ENCODE data around the gene AGPS.

DNA sequence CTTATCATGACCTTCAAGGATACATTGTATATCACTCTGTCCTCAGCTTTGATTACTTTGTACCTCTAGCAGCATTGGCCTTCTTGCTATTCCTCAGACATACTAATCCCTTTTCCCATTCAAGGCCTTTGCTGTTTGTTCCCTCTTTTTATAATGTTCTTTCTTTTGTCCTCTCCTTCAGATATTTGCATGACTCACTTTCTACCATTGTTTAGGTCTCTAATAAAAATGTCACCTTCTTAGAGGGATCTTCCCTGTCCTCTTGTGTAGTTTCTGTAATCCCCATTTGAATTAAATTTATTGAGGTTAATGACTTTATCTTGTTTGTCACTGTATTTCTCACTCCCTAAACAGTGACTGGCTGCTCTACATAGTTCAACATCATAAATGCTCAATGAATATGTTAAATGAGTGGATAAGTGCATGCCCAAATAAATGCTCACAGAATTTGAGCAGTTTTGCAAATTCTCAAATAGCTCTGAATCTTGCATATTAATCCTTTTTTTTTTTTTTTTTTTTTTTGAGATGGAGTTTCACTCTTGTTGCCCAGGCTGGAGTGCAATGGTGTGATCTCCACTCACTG lies 135.9 kb downstream of the AGPS start:
- TF ChIP-seq NR1H2 (CRISPR knock-in tag; IDR thresholded peaks at IDR 0.05), result no peak
- no peak for TF ChIP-seq YBX1 (IDR thresholded peaks at IDR 0.05)
- no peak for TF ChIP-seq NFYB (IDR thresholded peaks at IDR 0.05; ENCODE audit: extremely low read depth, insufficient read length)
- TF ChIP-seq SRSF9 (IDR thresholded peaks at IDR 0.05; ENCODE audit: borderline replicate concordance, low read depth, low read length), result no peak
- no peak for TF ChIP-seq HNRNPH1 (optimal IDR thresholded peaks at IDR 0.05; ENCODE audit: low read depth, low read length)
- TF ChIP-seq EZH2 (IDR thresholded peaks at IDR 0.05; ENCODE audit: borderline replicate concordance, low read depth, low read length), result no peak
- TF ChIP-seq FOXM1 (IDR thresholded peaks at IDR 0.05; ENCODE audit: low read depth), result no peak
- TF ChIP-seq FOXM1 (CRISPR knock-in tag; IDR thresholded peaks at IDR 0.05; ENCODE audit: low read depth), result no peak
- no peak for TF ChIP-seq FOS (IDR thresholded peaks at IDR 0.05; ENCODE audit: extremely low read depth, insufficient read length)
- TF ChIP-seq NRF1 (conservative IDR thresholded peaks at IDR 0.05 in 1 of 2, IDR thresholded peaks at IDR 0.05 in 1 of 2), result no peak
- no peak for TF ChIP-seq MIER1 (IDR thresholded peaks at IDR 0.05; ENCODE audit: low read depth)
- no peak for TF ChIP-seq CHD4 (IDR thresholded peaks at IDR 0.05; ENCODE audit: insufficient read depth, insufficient replicate concordance, low read depth, low read length, poor library complexity, severe bottlenecking)
- no peak for TF ChIP-seq ERF (CRISPR knock-in tag; IDR thresholded peaks at IDR 0.05)
- TF ChIP-seq, protein P1, sequence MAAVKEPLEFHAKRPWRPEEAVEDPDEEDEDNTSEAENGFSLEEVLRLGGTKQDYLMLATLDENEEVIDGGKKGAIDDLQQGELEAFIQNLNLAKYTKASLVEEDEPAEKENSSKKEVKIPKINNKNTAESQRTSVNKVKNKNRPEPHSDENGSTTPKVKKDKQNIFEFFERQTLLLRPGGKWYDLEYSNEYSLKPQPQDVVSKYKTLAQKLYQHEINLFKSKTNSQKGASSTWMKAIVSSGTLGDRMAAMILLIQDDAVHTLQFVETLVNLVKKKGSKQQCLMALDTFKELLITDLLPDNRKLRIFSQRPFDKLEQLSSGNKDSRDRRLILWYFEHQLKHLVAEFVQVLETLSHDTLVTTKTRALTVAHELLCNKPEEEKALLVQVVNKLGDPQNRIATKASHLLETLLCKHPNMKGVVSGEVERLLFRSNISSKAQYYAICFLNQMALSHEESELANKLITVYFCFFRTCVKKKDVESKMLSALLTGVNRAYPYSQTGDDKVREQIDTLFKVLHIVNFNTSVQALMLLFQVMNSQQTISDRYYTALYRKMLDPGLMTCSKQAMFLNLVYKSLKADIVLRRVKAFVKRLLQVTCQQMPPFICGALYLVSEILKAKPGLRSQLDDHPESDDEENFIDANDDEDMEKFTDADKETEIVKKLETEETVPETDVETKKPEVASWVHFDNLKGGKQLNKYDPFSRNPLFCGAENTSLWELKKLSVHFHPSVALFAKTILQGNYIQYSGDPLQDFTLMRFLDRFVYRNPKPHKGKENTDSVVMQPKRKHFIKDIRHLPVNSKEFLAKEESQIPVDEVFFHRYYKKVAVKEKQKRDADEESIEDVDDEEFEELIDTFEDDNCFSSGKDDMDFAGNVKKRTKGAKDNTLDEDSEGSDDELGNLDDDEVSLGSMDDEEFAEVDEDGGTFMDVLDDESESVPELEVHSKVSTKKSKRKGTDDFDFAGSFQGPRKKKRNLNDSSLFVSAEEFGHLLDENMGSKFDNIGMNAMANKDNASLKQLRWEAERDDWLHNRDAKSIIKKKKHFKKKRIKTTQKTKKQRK (IDR thresholded peaks at IDR 0.05; ENCODE audit: borderline replicate concordance, low read depth, low read length), result no peak
- TF ChIP-seq ZNF778 (CRISPR knock-in tag; IDR thresholded peaks at IDR 0.05), result no peak
